ENCODE measurements around the gene MOB3B.

MOB3B gene

GRCh38 chr9:27279611-27280010, 250.0 kb downstream of the MOB3B start:
- DNase-seq (ENCODE audit: low read depth): no peak

- no peak for DNase-seq (ENCODE audit: low read depth)
Measured at GRCh38 chr9:27278374-27278773, 251.2 kb downstream of the MOB3B start.

GRCh38 chr9:27276193-27277030, 253.2 kb downstream of the MOB3B start:
- no peak for DNase-seq (ENCODE audit: low read depth)

Data from stimulated activated CD8-positive, alpha-beta memory T cell treated with anti-CD3 and anti-CD28 coated beads, Interleukin-15, amount 100 ng/mL, for 1 hour (primary cell).